ENCODE results near the gene FAM107B.

FAM107B gene

DNA sequence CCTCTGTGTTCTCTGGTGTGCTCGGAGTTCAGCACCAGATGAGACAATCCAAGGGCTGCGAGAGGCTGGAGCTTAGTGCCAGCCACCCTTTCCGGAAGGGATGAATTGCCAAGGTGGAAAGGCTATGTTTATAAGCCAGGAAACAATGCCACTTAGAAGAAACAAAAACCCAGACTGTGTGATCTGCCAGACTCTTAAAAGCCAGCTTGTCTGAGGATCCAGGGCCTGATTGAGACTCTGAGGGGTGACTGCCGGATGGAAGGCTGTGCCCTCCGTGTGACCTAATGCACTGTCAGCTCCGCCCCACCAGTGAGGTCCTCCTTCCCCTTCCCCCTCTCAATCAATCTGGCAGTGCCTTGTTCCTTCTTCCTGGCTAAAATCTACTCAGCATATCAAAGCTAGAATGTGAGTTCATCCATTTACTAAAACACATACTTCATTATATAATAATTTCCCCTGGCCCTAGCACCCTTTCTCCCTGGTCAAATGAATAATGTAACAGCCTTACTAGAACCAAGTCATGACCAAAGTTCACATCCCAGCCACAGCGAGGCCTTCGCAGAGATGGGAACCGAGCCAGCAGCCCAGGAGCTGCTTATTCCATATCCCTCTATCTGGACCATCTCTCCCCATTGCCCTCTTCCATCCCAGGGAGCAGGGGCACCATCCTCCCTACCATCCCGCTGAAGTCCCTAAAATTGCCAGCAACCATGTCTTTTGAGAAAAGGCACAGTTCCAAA is 25.5 kb downstream of the FAM107B start:
- DNase-seq: peak; percentile 14

GRCh38 chr10:14748441-14748840 is 26.3 kb downstream of the FAM107B start:
- H3K27ac Mint-ChIP-seq: no peak overlapping the region
- DNase-seq: no peak

More for the DNA sequence above, 25.5 kb downstream of the FAM107B start:
- TF ChIP-seq, protein P1, sequence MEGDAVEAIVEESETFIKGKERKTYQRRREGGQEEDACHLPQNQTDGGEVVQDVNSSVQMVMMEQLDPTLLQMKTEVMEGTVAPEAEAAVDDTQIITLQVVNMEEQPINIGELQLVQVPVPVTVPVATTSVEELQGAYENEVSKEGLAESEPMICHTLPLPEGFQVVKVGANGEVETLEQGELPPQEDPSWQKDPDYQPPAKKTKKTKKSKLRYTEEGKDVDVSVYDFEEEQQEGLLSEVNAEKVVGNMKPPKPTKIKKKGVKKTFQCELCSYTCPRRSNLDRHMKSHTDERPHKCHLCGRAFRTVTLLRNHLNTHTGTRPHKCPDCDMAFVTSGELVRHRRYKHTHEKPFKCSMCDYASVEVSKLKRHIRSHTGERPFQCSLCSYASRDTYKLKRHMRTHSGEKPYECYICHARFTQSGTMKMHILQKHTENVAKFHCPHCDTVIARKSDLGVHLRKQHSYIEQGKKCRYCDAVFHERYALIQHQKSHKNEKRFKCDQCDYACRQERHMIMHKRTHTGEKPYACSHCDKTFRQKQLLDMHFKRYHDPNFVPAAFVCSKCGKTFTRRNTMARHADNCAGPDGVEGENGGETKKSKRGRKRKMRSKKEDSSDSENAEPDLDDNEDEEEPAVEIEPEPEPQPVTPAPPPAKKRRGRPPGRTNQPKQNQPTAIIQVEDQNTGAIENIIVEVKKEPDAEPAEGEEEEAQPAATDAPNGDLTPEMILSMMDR (IDR thresholded peaks at IDR 0.05): no peak
- no peak overlapping the region for H3K4me3 Mint-ChIP-seq
- peaks cover 45% of the 10 kb centered on the region for H3K4me1 Mint-ChIP-seq
- no peaks in the 10 kb centered on the region for H3K36me3 Mint-ChIP-seq (ENCODE audit: low read depth)
- H3K9me3 Mint-ChIP-seq: peaks cover 11% of the 10 kb centered on the region
- H3K27ac Mint-ChIP-seq: peak overlapping the region; percentile 88
- H3K27me3 Mint-ChIP-seq (ENCODE audit: low read depth, poor library complexity): peaks cover 2% of the 10 kb centered on the region

GRCh38 chr10:14742815-14743214 is 31.9 kb downstream of the FAM107B start:
- Mint-ChIP-seq H3K4me3 (no peak overlapping the region), H3K27me3 (ENCODE audit: low read depth, poor library complexity) (peaks cover 5% of the 10 kb centered on the region), H3K9me3 (peaks cover 37% of the 10 kb centered on the region), H3K36me3 (ENCODE audit: low read depth) (no peaks in the 10 kb centered on the region), H3K4me1 (peaks cover 5% of the 10 kb centered on the region), H3K27ac (no peak overlapping the region)
- TF ChIP-seq, protein P1 (IDR thresholded peaks at IDR 0.05): no peak
- no peak for DNase-seq

More at GRCh38 chr10:14748441-14748840, 26.3 kb downstream of the FAM107B start:
- Mint-ChIP-seq H3K27me3 (ENCODE audit: low read depth, poor library complexity) (peaks cover 2% of the 10 kb centered on the region), H3K9me3 (peaks cover 17% of the 10 kb centered on the region), H3K4me1 (peaks cover 44% of the 10 kb centered on the region), H3K36me3 (ENCODE audit: low read depth) (no peaks in the 10 kb centered on the region), H3K4me3 (no peak overlapping the region)
- TF ChIP-seq, protein P1 (IDR thresholded peaks at IDR 0.05): no peak

GRCh38 chr10:14742382-14742781 is 32.3 kb downstream of the FAM107B start:
- H3K4me3 Mint-ChIP-seq: no peak overlapping the region
- H3K27me3 Mint-ChIP-seq (ENCODE audit: low read depth, poor library complexity): peaks cover 5% of the 10 kb centered on the region
- peaks cover 35% of the 10 kb centered on the region for H3K9me3 Mint-ChIP-seq
- H3K36me3 Mint-ChIP-seq (ENCODE audit: low read depth): no peaks in the 10 kb centered on the region
- no peak for DNase-seq
- H3K4me1 Mint-ChIP-seq: peaks cover 5% of the 10 kb centered on the region
- TF ChIP-seq, protein P1 (IDR thresholded peaks at IDR 0.05): no peak
- no peak overlapping the region for H3K27ac Mint-ChIP-seq

DNA sequence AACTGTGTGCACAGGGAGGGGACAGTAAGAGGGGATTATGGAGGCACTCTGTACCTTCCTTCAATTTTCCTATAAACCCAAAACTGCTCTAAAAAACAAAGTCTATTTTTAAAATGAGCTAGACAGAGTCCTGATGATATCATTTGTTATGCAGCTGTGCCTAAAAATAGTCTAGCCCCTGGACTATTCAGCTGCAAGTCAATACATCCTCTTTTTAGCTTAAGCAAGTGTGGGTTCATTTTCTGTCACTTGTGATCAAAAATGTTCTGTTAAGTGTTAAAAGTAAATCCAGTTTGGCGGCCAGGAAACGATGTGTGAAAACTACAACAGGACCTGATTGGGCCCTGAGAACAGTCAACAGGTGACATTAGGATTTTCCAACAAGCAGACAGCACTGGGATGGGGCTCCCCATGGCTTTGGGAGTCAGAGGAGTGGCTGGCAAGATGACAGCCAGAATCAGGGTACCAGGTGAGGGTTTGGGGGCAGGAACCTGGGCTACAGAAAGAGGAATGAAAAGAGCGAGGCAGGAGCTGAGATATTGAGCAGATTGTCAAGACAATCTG is 33.9 kb downstream of the FAM107B start:
- H3K4me3 Mint-ChIP-seq: peak overlapping the region; percentile 16
- peaks cover 18% of the 10 kb centered on the region for H3K4me1 Mint-ChIP-seq
- TF ChIP-seq, protein P1 (IDR thresholded peaks at IDR 0.05): no peak
- no peaks in the 10 kb centered on the region for H3K36me3 Mint-ChIP-seq (ENCODE audit: low read depth)
- DNase-seq: no peak
- peaks cover 26% of the 10 kb centered on the region for H3K9me3 Mint-ChIP-seq
- peak overlapping the region; percentile 50 for H3K27ac Mint-ChIP-seq
- peaks cover 5% of the 10 kb centered on the region for H3K27me3 Mint-ChIP-seq (ENCODE audit: low read depth, poor library complexity)
